ENCODE results near the gene BEST2. TPM values are rescaled to one million over a fixed set of nuclear protein-coding genes. Genes with fewer than 3 reads are reported as not detected.

Gene BEST2
- 10 to 100 TPM; 12.1 to 22.6 TPM for total RNA-seq

DNA sequence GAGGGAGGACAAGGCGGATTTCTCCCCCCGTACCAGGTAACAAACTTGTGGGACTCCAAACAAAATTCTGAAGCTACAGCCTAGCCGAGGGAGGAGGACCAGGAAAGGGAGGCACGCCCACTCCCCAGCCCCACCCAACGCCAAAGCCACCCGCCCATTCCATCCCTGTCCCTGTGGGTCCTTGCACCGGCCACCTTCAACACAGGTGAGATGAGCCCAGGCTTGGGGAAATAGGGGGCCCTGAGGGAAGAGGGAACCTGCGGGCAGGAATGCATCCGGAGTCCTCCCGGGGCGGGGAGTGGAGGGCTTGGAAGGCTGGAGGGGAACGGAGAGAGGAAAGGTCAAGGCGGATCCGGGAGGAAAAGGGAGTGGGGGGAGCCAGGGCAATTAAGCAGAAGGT lies at the start of gene BEST2:
Gene BEST2 (plus strand): TSS at position 157 of the 400 bp plus-strand sequence. CDS start 802 bp downstream, outside the sequence.
- Histone ChIP-seq H3K9me3 (no peaks in the 10 kb centered on the region), H3K27me3 (peaks cover 10% of the 10 kb centered on the region), H3K4me1 (no peaks in the 10 kb centered on the region), H3K36me3 (no peaks in the 10 kb centered on the region), H3K27ac (no peak within 1 kb of the TSS), H3K4me3 (no peak within 1 kb of the TSS), H3K9ac (ENCODE audit: low read depth in 2 of 2, low read length in 2 of 2) (peak within 1 kb of the TSS in 1 of 2 donors; percentile 51)
- TF ChIP-seq, protein P1, sequence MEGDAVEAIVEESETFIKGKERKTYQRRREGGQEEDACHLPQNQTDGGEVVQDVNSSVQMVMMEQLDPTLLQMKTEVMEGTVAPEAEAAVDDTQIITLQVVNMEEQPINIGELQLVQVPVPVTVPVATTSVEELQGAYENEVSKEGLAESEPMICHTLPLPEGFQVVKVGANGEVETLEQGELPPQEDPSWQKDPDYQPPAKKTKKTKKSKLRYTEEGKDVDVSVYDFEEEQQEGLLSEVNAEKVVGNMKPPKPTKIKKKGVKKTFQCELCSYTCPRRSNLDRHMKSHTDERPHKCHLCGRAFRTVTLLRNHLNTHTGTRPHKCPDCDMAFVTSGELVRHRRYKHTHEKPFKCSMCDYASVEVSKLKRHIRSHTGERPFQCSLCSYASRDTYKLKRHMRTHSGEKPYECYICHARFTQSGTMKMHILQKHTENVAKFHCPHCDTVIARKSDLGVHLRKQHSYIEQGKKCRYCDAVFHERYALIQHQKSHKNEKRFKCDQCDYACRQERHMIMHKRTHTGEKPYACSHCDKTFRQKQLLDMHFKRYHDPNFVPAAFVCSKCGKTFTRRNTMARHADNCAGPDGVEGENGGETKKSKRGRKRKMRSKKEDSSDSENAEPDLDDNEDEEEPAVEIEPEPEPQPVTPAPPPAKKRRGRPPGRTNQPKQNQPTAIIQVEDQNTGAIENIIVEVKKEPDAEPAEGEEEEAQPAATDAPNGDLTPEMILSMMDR (IDR thresholded peaks at IDR 0.05) = no peak
- intact Hi-C loops (cut with DNase I) = no loop called here
- no peak for DNase-seq

DNA sequence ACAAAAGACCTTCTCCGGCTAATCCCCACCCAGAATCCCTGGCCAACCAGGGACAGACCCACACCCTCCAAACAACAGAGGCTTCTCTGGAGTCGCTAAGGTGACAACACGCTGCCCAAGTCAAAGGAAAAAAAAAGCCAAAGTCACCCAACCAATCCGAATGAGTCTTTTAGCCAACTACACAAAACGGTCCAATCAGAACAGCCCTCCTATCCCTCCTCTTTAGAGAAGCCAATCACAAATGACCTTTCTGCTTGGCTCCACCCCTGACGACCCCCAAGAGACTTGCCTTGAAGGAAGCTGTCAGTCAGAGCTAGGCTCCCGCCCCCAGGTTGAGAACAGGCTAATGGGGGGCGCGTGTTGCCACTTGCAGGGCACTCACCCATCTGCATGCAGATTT lies 48.5 kb upstream of the BEST2 start:
- DNase-seq = no peak
- Histone ChIP-seq H3K27ac (no peak overlapping the region), H3K27me3 (no peaks in the 10 kb centered on the region), H3K9ac (ENCODE audit: low read depth in 2 of 2, low read length in 2 of 2) (no peak overlapping the region), H3K9me3 (no peaks in the 10 kb centered on the region), H3K36me3 (peaks cover 29% of the 10 kb centered on the region), H3K4me1 (no peaks in the 10 kb centered on the region), H3K4me3 (no peak overlapping the region)
- intact Hi-C loops (cut with DNase I) = no loop called here
- TF ChIP-seq, protein P1 (IDR thresholded peaks at IDR 0.05) = no peak

DNA sequence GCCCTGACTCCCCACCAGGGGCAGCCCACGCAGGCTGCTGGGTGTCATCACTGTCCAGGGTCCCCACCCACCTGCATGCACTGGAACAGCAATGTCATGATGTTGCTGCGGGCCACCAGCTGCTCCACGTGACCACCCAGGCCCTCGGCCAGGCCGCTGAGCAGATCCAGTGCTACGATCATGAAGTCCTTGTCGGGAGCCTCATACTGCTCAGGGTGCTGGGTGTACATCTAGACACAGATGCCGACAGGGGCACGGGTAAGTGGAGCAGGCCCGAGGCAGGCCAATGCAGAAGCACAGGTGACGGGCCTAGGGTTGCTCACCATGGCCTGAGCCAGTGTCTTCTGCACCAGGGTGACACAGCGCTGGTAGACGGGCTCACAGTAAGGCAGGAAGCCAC lies 46.4 kb upstream of the BEST2 start:
- Histone ChIP-seq H3K27me3 (no peaks in the 10 kb centered on the region), H3K27ac (no peak overlapping the region), H3K4me1 (no peaks in the 10 kb centered on the region), H3K36me3 (peaks cover 30% of the 10 kb centered on the region), H3K9me3 (no peaks in the 10 kb centered on the region), H3K4me3 (no peak overlapping the region), H3K9ac (ENCODE audit: low read depth in 2 of 2, low read length in 2 of 2) (no peak overlapping the region)
- TF ChIP-seq, protein P1 (IDR thresholded peaks at IDR 0.05) = no peak
- no peak for DNase-seq
- intact Hi-C loops (cut with DNase I) = no loop called here

DNA sequence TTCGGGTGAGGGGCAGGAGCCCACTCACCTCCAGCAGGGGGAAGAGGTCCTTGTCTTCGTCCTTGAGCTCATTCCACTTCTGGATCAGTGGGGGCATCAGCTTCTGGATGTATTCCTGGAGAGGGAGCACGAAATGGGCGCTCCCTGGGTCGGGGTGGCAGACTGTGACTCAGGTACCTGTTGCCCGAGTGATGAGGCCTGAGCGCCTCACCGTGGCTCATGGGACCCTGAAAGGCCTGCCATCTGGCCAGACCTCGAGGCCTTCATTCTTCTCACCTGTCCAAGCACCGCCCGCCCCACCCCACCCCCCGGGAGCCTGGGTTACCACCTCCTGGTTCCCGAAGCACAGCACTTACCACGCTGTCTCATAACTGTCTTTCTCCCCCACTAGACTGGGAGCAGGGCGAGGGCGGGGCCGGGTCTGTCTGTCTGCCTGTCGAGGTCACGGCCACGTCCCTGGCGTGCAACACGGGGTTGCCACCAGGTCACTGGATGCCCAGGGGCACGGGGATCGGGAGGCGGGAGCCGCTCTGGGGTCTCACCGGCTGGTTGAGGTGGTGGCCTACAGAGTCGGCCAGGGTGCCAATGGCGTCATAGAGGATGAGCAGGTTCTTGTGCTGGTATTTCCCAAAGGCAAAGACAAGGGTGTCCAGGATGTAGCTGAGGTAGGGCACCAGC lies 45.8 kb upstream of the BEST2 start:
- H3K4me3 ChIP-seq = no peak overlapping the region
- TF ChIP-seq, protein P1 (IDR thresholded peaks at IDR 0.05) = no peak
- no peaks in the 10 kb centered on the region for H3K4me1 ChIP-seq
- no peak overlapping the region for H3K27ac ChIP-seq
- intact Hi-C loops (cut with DNase I) = no loop called here
- H3K27me3 ChIP-seq = no peaks in the 10 kb centered on the region
- H3K9ac ChIP-seq (ENCODE audit: low read depth in 2 of 2, low read length in 2 of 2) = no peak overlapping the region
- no peak for DNase-seq
- no peaks in the 10 kb centered on the region for H3K9me3 ChIP-seq
- peaks cover 35% of the 10 kb centered on the region for H3K36me3 ChIP-seq

DNA sequence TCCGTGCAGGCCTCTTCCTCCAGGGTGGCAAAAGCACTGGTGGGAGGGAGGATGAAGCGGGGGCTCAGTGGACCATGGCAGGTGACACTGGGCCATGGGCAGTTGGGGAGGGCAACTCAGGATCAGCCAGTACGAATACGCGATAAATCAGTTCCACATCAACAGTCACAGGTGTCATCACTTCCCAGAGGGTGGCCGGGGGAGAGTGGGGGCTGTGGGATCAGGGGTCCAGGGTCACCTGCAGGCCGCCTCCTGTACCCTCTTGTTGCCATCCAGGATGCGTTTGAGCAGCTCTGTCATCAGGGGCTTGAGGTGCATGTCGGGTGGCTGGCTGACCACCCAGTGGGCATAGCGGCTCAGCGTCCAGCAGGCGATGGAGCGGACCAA lies 45.3 kb upstream of the BEST2 start:
- intact Hi-C loops (cut with DNase I) = no loop called here
- DNase-seq = no peak
- TF ChIP-seq, protein P1 (IDR thresholded peaks at IDR 0.05) = no peak
- Histone ChIP-seq H3K4me3 (no peak overlapping the region), H3K4me1 (no peaks in the 10 kb centered on the region), H3K9ac (ENCODE audit: low read depth in 2 of 2, low read length in 2 of 2) (no peak overlapping the region), H3K36me3 (peaks cover 35% of the 10 kb centered on the region), H3K27me3 (no peaks in the 10 kb centered on the region), H3K27ac (no peak overlapping the region), H3K9me3 (no peaks in the 10 kb centered on the region)

Measured in colonic mucosa (tissue), 4 donors.